HepG2 (cell line): ENCODE measurements around the gene YAP1. TPM values are rescaled to one million over a fixed set of nuclear protein-coding genes. Genes with fewer than 3 reads are reported as not detected.
A peak's percentile ranks its signal among the peaks of the same experiment; 100 is the strongest.

Experiments
- JUN ChIP-seq: sonication (generic); formaldehyde crosslinking; IDR thresholded peaks from 2 replicates; pipeline ENCODE4 v1.4.0; 2020; ENCODE audit warnings: mild to moderate bottlenecking, missing genetic modification reagents
- KDM1A ChIP-seq: IDR thresholded peaks from 2 replicates; pipeline ENCODE4 v1.6.1; 2016; ENCODE audit warnings: missing compliant biosample characterization
- KLF9 ChIP-seq: IDR thresholded peaks from 2 replicates; pipeline ENCODE4 v1.6.1; 2016; ENCODE audit warnings: low read depth
- MAFG ChIP-seq: sonication (generic); formaldehyde crosslinking; IDR thresholded peaks from 2 replicates; pipeline ENCODE4 v1.5.1; 2020; ENCODE audit warnings: mild to moderate bottlenecking, missing genetic modification reagents
- MEIS1 ChIP-seq: sonication (generic); formaldehyde crosslinking; IDR thresholded peaks from 2 replicates; pipeline ENCODE4 v1.9.0; 2021; ENCODE audit warnings: mild to moderate bottlenecking, missing genetic modification reagents, moderate library complexity, borderline replicate concordance
- NFIC ChIP-seq: IDR thresholded peaks from 2 replicates; pipeline ENCODE4 v1.6.1; 2012; ENCODE audit warnings: mild to moderate bottlenecking, low read length, inconsistent platforms
- PRPF4 ChIP-seq: fragments of 200-400 bp; formaldehyde crosslinking; IDR thresholded peaks from 2 replicates; pipeline ENCODE4 v1.6.1; 2016; ENCODE audit warnings: low read length, low read depth; ENCODE audit not compliant: poor library complexity, severe bottlenecking
- SALL2 ChIP-seq: sonication (generic); formaldehyde crosslinking; IDR thresholded peaks from 2 replicates; pipeline ENCODE4 v1.8.1; 2023; ENCODE audit warnings: mild to moderate bottlenecking, missing genetic modification reagents, inconsistent platforms
- TCF12 ChIP-seq, 2 experiments: fragments of 450-650 bp in 1 of 2; sonication (generic) in 1 of 2; formaldehyde crosslinking in 1 of 2; IDR thresholded peaks; 2 replicates each; pipeline versions ENCODE4 v1.6.1 to v1.8.0; 2017 to 2022; ENCODE audit warnings: antibody characterized with exemption in 1 of 2, mild to moderate bottlenecking in 1 of 2, missing genetic modification reagents in 1 of 2, moderate library complexity in 1 of 2
- ZNF274 ChIP-seq: sonication (generic); formaldehyde crosslinking; IDR thresholded peaks from 2 replicates; pipeline ENCODE4 v1.5.1; 2020; ENCODE audit warnings: mild to moderate bottlenecking, missing genetic modification reagents
- ZNF3 ChIP-seq: IDR thresholded peaks from 2 replicates; pipeline ENCODE4 v1.7.0; 2017; ENCODE audit warnings: inconsistent platforms
- ZNF343 ChIP-seq: sonication (generic); formaldehyde crosslinking; IDR thresholded peaks from 2 replicates; pipeline ENCODE4 v1.4.0; 2020; ENCODE audit warnings: mild to moderate bottlenecking, missing genetic modification reagents
- polyA plus RNA-seq, 8 experiments: library from polyadenylated mRNA; depleted of rRNA in 3 of 8; stranded (reverse) in 7 of 8; unstranded in 1 of 8; fragments of >200 nt; fragmentation: Illumina TruSeq in 4 of 8; extraction: Trizol in 4 of 8; gene quantifications; 2 replicates each; pipeline versions ENCODE4 v1.2.1 to v1.2.3, GENCODE V29; 2011 to 2016; ENCODE audit warnings: low read depth in 4 of 8, missing spikeins in 1 of 8, mixed read lengths in 1 of 8; ENCODE audit not compliant: insufficient read depth in 1 of 8
- total RNA-seq, 5 experiments: library from RNA; depleted of rRNA; stranded (reverse); fragments of >200 nt; fragmentation: Illumina TruSeq; extraction: Trizol; gene quantifications; 2 replicates each; pipeline ENCODE4 v1.2.3, GENCODE V29; 2016; ENCODE audit warnings: low read depth in 1 of 5
- TF ChIP-seq, protein P1 (sequence below): sonication (generic); formaldehyde crosslinking; IDR thresholded peaks from 2 replicates; pipeline ENCODE4 v1.9.0; 2021; ENCODE audit warnings: missing genetic modification reagents, mild to moderate bottlenecking, borderline replicate concordance
- TF ChIP-seq, protein P2 (sequence below): IDR thresholded peaks from 2 replicates; pipeline ENCODE4 v1.6.1; 2016; ENCODE audit warnings: mild to moderate bottlenecking, missing biosample characterization, missing genetic modification reagents
- TF ChIP-seq, protein P3 (sequence below): sonication (generic); formaldehyde crosslinking; IDR thresholded peaks from 2 replicates; pipeline ENCODE4 v1.8.1; 2023; ENCODE audit warnings: mild to moderate bottlenecking, moderate library complexity, missing genetic modification reagents
- TF ChIP-seq, protein P4 (sequence below): sonication (generic); formaldehyde crosslinking; IDR thresholded peaks from 2 replicates; pipeline ENCODE4 v1.4.0; 2020; ENCODE audit warnings: missing genetic modification reagents; ENCODE audit errors: not compliant biosample characterization
- TF ChIP-seq, protein P5 (sequence below): sonication (generic); formaldehyde crosslinking; IDR thresholded peaks from 2 replicates; pipeline ENCODE4 v1.5.0; 2020; ENCODE audit warnings: missing genetic modification reagents
- TF ChIP-seq, protein P6 (sequence below): sonication (generic); formaldehyde crosslinking; IDR thresholded peaks from 2 replicates; pipeline ENCODE4 v1.4.0; 2020; ENCODE audit warnings: mild to moderate bottlenecking, missing genetic modification reagents
- TF ChIP-seq, protein P7 (sequence below): sonication (generic); formaldehyde crosslinking; IDR thresholded peaks from 2 replicates; pipeline ENCODE4 v1.8.0; 2022; ENCODE audit warnings: mild to moderate bottlenecking, missing genetic modification reagents
- TF ChIP-seq, protein P8 (sequence below): sonication (generic); formaldehyde crosslinking; IDR thresholded peaks from 2 replicates; pipeline ENCODE4 v1.5.0; 2020; ENCODE audit warnings: mild to moderate bottlenecking, missing genetic modification reagents

The YAP1 gene
- total and polyA plus RNA-seq, 2 of the 13 experiments (the other 11 are each of a cell fraction or from before 2014, with no cell fraction given): 59.5 to 91.0 TPM

DNA sequence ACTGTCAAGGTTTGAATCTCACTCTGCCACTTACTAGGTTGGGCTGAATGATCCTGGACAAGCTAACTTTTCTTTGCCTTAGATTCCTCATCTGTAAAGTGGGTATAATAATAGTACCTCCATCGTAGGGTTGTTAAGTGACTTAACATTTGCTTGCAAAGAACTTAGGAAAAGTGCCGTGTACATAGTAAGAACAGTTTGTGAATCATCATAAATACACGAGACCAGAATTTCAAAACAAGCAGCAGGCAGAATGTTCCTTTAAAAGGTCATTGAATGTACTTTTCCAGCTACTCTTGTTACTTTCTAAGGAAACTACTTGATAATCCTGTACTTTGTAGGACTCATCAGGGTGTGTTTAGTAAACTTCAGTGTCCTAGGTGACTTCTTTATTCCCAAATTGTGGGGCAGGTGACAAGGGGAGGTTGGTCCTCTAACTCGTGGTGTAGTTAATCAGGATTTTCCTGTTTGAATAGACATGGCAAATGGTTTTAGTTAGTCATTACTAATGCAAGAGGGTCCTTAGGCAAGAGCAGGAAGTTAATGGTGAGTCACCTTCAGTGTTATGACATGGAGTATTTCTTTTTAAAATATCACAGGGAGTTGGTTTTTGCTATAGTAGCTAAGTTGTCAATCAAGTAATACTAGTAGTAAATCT is 67.9 kb downstream of the YAP1 start (continued):
- TF ChIP-seq, protein P1, sequence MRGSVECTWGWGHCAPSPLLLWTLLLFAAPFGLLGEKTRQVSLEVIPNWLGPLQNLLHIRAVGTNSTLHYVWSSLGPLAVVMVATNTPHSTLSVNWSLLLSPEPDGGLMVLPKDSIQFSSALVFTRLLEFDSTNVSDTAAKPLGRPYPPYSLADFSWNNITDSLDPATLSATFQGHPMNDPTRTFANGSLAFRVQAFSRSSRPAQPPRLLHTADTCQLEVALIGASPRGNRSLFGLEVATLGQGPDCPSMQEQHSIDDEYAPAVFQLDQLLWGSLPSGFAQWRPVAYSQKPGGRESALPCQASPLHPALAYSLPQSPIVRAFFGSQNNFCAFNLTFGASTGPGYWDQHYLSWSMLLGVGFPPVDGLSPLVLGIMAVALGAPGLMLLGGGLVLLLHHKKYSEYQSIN (CRISPR knock-in tag): no peak
- TF ChIP-seq, protein P2, sequence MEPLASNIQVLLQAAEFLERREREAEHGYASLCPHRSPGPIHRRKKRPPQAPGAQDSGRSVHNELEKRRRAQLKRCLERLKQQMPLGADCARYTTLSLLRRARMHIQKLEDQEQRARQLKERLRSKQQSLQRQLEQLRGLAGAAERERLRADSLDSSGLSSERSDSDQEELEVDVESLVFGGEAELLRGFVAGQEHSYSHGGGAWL (CRISPR knock-in tag): no peak
- TF ChIP-seq KDM1A (CRISPR knock-in tag): peak; percentile 58; the same call in 1 of the 2 replicates
- TF ChIP-seq, protein P3, sequence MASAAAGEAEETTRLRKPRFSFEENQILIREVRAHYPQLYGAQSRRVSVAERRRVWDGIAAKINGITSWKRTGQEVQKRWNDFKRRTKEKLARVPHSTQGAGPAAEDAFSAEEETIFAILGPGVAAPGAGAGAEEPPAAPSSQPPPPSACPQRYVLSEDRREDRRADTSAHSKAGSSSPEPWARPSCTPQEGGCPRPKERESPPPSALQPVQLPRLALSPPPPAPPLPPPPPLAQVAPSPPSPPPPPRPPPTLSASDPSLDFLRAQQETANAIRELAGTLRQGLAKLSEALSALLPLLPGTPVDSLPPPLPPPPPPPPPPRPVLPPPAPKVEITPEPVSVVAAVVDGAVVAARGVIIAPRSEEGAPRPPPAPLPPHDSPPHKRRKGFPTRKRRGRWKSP (CRISPR knock-in tag): no peak
- no peak for TF ChIP-seq ZNF343
- TF ChIP-seq, protein P4, sequence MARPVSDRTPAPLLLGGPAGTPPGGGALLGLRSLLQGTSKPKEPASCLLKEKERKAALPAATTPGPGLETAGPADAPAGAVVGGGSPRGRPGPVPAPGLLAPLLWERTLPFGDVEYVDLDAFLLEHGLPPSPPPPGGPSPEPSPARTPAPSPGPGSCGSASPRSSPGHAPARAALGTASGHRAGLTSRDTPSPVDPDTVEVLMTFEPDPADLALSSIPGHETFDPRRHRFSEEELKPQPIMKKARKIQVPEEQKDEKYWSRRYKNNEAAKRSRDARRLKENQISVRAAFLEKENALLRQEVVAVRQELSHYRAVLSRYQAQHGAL: no peak
- no peak for TF ChIP-seq ZNF274
- TF ChIP-seq, protein P5, sequence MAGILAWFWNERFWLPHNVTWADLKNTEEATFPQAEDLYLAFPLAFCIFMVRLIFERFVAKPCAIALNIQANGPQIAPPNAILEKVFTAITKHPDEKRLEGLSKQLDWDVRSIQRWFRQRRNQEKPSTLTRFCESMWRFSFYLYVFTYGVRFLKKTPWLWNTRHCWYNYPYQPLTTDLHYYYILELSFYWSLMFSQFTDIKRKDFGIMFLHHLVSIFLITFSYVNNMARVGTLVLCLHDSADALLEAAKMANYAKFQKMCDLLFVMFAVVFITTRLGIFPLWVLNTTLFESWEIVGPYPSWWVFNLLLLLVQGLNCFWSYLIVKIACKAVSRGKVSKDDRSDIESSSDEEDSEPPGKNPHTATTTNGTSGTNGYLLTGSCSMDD (CRISPR knock-in tag): no peak
- no peak for TF ChIP-seq MAFG (CRISPR knock-in tag)
- TF ChIP-seq NFIC: peak; percentile 29; the same call in 1 of the 2 replicates
- no peak for TF ChIP-seq TCF12 (IDR thresholded peaks at IDR 0.05)
- TF ChIP-seq TCF12 (CRISPR knock-in tag; IDR thresholded peaks at IDR 0.05): no peak
- no peak for TF ChIP-seq MEIS1 (CRISPR knock-in tag)
- TF ChIP-seq, protein P6, sequence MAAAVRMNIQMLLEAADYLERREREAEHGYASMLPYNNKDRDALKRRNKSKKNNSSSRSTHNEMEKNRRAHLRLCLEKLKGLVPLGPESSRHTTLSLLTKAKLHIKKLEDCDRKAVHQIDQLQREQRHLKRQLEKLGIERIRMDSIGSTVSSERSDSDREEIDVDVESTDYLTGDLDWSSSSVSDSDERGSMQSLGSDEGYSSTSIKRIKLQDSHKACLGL: no peak
- TF ChIP-seq, protein P7, sequence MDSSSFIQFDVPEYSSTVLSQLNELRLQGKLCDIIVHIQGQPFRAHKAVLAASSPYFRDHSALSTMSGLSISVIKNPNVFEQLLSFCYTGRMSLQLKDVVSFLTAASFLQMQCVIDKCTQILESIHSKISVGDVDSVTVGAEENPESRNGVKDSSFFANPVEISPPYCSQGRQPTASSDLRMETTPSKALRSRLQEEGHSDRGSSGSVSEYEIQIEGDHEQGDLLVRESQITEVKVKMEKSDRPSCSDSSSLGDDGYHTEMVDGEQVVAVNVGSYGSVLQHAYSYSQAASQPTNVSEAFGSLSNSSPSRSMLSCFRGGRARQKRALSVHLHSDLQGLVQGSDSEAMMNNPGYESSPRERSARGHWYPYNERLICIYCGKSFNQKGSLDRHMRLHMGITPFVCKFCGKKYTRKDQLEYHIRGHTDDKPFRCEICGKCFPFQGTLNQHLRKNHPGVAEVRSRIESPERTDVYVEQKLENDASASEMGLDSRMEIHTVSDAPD (CRISPR knock-in tag): no peak
- TF ChIP-seq JUN: no peak
- TF ChIP-seq ZNF3 (CRISPR knock-in tag): peak; percentile 99
- TF ChIP-seq, protein P8, sequence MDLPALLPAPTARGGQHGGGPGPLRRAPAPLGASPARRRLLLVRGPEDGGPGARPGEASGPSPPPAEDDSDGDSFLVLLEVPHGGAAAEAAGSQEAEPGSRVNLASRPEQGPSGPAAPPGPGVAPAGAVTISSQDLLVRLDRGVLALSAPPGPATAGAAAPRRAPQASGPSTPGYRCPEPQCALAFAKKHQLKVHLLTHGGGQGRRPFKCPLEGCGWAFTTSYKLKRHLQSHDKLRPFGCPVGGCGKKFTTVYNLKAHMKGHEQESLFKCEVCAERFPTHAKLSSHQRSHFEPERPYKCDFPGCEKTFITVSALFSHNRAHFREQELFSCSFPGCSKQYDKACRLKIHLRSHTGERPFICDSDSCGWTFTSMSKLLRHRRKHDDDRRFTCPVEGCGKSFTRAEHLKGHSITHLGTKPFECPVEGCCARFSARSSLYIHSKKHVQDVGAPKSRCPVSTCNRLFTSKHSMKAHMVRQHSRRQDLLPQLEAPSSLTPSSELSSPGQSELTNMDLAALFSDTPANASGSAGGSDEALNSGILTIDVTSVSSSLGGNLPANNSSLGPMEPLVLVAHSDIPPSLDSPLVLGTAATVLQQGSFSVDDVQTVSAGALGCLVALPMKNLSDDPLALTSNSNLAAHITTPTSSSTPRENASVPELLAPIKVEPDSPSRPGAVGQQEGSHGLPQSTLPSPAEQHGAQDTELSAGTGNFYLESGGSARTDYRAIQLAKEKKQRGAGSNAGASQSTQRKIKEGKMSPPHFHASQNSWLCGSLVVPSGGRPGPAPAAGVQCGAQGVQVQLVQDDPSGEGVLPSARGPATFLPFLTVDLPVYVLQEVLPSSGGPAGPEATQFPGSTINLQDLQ: no peak
- TF ChIP-seq PRPF4: no peak
- no peak for TF ChIP-seq SALL2
- TF ChIP-seq KLF9: no peak
